Measurements from ENCODE around the gene BTG2.

GRCh38 chr1:203289281-203289981, 15.9 kb upstream of the BTG2 start:
- TF ChIP-seq CTCF (IDR thresholded peaks at IDR 0.05): no peak
- no peak for TF ChIP-seq ZFX (IDR thresholded peaks at IDR 0.05; ENCODE audit: borderline replicate concordance)

Measured in 22Rv1 (cell line).